GM15510 (cell line): ENCODE data around the gene EGLN1.

Experiments
- POLR2A ChIP-seq: IDR thresholded peaks from 3 replicates; pipeline ENCODE4 v1.6.1; 2011; ENCODE audit warnings: borderline replicate concordance; ENCODE audit not compliant: insufficient read length; ENCODE audit errors: extremely low read depth

The EGLN1 gene

DNA sequence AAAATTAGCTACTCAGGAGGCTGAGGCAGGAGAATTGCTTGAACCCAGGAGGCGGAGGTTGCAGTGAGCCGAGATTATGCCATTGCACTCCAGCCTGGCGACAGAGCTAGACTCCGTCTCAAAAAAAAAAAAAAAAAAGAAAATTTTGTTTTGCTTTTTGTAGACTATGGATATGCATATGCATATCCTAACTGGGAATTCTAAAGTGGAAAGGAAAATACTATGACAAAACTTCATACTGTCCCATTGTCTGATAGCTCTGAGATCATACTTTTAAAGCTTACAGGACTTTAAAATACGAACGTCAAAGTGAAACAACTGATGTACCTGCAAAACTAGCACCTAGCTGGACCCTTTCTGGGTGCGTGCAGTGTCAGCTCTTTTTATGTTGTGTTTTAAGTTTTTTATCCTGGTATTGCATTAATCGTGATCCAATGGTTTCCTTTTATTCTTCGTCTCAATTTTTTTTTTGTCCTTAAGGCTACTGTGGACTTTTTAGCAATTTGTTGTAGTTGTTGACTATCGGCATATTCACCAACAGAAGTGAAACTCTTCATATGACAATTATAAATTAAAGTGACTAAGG lies 64.8 kb downstream of the EGLN1 start:
- no peak for TF ChIP-seq POLR2A

DNA sequence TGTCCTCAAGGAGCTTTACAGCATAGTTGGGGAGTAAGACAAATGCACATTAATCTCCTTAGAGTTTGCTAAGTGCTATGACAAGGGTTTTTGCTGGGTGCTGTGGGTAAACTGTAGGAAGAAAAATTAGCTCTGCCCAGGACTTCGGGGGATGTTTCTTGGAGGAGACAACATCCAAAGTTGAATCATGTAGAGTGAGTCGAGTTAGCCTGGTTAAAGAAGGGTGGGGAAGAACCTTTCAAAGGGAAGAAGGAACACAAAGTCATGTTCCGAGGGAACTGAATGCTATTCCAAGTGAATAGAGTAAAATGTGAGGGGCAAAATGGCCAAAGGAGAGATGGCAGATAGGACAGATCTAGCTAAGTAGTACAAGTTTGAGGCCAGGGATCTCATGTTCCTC lies 66.9 kb downstream of the EGLN1 start:
- no peak for TF ChIP-seq POLR2A

DNA sequence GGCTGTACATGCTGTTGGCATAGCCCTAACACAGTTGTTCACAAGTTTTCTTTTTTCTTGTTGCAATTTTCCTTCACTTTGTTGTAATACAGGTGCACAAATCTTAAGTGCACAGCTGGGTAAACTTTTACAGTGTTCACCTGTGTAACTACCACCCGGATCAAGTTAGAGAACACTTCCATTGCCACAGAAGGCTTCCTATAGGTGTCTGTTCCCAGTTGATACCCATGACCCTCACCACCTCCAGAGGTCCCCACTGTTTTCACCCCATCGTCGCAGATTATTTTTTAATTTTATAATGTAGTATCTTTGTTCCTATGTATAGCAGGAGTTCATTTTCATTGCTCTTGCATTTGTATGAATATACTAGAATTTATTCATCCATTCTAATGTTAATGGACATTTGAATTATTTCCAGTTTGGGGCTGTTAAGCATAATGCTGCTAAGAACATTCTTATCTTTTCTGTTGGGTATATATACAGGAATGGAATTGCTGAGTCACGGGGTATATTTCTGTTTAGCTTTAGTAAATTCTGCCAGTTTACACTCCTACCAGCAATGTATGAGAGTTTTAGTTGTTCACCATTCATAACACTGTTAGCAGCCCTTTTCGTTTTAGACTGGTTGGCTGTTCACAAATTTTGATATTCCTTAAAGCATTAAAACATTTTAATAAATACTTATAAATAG lies 67.6 kb downstream of the EGLN1 start:
- no peak for TF ChIP-seq POLR2A

DNA sequence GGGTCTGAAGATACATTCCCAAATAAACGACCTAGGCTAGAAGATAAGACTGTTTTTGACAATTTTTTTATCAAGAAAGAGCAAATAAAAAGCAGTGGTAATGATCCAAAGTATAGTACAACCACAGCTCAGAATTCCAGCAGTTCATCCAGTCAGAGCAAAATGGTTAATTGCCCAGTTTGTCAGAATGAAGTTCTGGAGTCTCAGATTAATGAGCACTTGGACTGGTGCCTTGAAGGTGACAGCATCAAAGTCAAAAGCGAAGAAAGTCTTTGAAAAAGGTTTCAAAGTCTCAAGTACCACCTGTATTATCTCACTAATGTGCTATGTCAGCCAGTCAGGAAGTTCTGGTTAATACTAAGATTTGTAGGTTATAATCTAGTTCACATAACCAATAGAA lies 69.0 kb downstream of the EGLN1 start:
- no peak for TF ChIP-seq POLR2A

DNA sequence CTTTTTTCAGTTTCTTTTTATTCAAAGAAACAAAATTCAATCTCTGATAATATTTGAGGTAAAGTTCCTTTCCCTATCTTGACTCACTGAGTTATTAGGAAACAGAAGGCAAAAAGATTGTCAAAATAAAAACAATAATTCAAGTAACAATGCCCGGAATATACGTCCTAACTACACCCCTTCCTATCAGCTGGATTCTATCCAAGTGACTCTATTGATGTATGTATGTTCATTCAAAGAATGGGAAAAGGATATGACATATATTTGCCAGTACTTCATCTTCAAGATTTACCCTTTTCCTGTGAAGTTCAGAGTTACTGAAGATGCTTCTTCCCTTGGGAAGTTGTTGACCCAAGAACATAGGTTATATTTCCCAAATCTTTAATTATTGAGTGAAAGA lies 70.3 kb downstream of the EGLN1 start:
- TF ChIP-seq POLR2A: no peak

DNA sequence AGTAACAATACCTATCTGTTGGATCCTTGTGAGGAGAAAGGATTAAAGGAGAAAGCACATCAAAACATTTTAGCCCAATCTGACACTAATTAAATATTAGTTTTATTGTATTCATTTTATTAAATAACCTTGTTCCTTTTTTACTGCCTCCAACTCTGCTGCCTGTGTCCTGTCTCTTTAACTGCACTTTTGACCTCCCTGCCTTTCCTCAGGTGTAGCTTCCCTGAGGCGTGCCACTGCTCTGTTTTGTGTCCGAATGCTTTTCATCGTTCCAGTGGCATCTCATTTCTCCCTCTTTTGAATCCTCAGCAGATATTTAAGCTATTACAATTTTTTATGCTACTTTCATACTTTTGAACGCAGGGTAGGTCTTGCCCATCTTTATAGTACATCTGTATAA lies 73.6 kb downstream of the EGLN1 start:
- no peak for TF ChIP-seq POLR2A

DNA sequence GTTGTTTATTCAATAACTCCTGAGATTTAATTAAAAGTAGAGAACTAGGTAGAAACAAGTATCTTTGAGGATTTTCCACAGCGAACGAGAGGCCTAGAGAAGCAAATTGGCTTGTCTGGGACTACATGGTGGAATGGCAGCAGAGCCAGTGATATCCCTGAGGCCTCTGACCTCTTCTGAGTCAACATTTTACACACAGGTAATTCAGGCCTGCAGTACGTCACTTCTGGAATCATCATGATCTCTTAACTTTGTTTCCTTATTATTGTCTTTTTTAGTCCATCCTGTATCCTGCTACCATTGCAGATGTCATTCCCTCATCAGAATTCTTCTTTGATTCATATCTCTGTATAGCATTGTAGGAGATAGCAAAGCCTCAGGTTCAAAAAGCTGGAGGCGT lies 74.1 kb downstream of the EGLN1 start:
- no peak for TF ChIP-seq POLR2A

DNA sequence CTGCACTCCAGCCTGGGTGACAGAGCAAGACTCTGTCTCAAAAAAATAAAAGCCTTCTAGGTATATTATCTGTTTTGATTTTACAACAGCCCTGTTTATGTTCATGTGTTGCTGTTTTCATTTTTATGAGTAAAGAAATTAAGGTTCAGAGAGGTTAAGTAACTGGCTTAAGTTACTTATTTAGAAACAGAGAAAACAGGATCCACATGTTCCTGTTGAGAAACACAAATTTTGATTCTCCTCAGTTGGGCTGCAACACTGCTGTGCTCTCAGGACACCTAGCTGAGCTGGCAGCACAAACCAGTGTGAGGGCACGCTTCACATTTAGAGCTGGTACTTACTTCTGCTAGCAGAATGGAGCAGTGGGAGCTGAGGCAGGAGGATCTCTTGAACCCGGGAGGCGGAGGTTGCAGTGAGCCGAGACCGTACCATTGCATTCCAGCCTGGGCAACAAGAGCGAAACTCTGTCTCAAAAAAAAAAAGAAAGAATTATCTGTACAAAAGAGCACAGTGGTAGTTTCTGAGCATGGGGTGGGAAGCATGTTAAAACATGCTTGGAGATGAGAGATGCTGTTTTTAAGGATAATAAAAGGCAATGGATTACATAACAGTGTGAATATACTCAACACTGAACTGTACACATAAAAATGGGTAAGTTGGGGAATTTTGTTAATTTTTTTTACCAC lies 81.6 kb downstream of the EGLN1 start:
- no peak for TF ChIP-seq POLR2A

DNA sequence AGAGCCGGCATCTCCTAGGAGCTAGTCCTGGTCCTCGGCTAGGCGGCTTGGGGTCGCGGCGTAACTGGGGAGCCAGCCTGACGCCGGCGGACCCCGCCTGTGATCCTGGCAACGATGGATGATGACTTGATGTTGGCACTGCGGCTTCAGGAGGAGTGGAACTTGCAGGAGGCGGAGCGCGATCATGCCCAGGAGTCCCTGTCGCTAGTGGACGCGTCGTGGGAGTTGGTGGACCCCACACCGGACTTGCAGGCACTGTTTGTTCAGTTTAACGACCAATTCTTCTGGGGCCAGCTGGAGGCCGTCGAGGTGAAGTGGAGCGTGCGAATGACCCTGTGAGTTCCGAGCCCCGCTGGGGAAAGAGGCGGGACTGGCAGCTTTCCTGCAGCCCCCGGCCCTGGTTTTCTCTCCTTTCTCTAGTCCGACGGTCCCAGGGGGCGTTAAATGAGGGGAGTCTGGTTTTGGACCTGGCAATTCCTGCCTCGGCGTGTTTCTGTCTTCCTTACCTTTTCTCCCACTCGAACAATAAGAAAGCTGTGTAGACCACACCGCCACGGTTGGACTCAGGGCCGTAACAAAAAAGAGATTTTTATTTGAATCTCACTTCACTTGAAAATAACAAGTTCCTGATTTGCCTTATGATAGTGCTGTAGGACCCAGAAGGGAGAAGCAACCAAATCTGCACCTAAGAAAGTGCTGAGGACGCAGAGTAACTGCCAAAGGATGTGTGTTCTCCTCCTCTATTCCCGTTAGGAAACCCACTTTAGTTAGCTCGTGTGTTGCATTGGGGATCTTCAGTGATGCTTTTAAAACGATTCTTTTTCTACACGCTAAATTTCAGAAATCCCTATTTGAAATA lies 83.6 kb downstream of the EGLN1 start, which contains the start of gene SPRTN:
SPRTN (plus strand) TSS at position 24 of the 859 bp plus-strand sequence; CDS start at position 115, 91 bp downstream.
- TF ChIP-seq POLR2A: peak; percentile 56

DNA sequence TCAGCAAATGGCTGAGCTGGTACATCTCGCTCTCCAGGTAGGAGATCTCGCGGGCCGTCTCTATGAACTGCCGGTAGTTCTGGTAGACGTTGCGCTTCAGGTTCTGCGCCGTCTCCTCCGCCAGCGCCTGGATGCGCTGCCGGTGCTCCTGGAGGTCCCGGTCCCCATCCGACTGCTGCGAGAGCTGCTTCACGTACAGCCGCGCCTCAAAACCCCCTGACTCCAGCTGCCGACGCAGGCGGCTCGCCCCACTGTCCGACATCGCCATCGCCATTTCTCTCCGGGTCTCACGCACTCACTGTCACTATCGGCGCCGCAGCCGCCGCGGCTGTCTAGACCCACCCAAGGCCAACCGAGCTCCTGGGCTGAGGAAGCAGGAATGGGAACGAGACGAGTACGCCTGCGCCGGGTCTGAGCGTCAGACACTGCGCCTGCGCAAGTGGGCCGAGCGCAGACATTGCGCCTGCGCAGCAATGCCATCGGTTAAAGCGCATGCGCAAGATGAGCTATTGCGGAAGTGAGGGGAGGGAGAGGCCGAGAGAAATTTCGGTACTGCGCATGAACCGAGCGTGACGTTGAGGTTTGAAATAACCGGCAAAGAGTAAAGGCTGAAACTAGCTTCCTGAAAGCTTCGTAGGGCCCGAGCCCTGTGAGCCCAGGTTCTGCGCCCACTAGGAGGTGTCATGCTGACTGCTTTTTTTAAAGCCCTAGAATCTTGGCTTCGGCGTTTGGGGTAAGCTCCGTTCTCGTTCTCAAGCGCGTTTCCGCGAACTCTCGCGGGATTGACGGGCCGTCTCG lies 84.4 kb downstream of the EGLN1 start, which contains the start of gene EXOC8:
EXOC8 (minus strand) TSS at position 381 of the 798 bp plus-strand sequence; CDS start at position 274, 107 bp downstream.
- peak; percentile 86 for TF ChIP-seq POLR2A

DNA sequence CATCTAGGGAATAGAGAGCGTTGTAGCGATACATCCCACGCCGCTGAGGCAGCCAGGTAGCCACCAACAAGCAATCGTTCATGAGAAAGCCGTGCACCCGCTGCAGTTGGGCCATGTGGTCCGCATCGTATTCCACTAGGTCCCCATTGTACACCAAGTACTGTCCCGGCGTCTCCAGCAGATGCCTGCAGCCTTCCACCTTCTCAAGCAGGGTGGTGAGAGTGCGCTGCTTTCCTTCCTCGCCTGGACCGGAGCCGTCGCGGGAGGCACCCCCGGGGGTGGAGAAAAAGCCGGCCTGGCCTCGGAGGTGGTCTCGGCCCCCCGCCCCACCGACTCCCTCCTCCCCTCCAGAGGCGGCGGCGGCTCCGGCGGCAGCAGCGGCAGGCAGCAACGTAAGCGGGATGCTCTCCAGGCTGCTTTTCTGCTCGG lies 85.0 kb downstream of the EGLN1 start:
- no peak for TF ChIP-seq POLR2A

DNA sequence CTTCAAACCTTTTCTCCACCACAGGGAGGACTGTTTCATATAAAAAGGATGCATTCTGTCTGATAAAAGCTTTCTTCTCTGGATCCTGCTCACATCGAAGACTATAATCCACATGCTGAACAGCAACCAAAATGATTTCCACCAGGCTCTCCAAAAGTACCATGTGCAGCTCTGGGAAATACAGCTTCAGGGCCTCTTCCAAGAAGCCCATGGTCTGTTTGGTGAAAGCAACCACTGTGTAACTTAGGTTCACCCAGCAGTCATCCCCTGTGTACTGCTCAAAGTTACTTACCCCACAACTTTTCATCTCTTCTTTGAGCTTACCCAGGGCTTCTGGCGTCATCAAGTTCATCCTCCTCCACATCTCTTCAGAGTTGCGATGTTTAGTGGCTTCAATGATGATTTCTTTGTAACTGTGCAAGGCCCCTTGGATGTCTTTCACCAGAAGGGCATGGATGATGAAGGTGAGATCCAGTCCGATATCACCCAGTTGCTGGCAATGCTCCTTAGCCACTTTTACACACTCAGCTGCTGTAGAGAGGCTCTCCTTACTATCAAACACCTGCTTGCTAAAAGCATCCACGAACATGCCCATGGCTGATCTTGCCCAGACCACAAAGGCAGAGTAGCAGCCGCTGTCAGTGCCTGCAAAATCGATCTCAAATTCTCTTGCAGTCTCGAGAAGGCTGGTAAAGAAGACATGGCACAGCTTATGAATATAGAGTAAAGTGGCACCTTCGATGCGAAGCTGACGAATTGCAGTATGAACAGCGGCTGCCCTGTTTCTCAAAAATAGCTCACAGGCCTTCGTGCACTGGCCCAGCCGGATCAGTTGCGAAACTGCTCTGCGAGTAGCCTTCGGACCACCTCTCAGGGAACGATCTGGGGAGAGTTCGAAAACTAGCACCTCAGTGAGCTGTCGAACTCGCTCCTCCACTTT lies 86.2 kb downstream of the EGLN1 start:
- TF ChIP-seq POLR2A: no peak

DNA sequence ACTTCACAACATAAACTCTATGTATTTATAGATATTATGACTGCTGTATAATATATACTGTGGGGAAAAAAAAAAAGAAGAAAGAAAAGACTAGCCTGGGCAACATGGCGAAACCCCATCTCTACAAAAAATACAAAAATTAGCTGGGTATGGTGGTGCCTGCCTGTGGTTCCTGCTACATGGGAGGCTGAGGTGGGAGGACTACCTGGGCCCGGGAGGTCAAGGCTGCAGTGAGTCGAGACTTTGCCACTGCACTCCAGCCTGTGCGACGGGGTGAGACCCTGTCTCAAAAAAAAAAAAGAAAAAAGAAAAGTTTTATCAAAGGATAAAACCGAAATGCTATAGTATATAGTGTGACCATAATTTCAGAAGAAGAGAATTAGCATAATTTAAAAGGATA lies 87.1 kb downstream of the EGLN1 start:
- no peak for TF ChIP-seq POLR2A

DNA sequence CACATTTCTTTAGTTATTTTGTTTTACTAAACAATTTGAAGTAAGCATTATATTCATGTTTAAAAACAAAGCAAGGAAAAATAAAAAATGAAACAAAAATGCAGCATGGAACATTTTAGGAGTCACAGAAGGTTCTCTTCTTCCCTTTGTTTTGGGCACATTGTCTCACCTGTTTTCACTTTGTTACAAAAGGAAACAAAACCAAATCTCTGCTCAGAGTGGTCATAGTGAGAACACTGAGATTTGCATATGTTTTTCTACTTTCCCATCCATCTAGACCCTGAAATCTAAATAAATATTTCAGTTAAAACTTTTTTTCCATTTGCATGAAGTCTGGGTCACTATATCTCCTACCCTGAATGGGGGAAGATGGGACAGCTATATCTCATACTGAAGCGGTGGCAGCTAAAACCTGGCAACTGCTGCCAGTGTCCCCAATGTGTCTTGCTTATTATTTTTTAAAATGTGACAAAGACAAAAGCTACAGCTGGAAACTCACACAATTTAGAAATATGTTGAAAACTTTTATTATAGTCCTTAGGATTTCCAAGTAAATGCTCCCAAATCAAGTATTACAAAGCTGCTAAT lies 87.9 kb downstream of the EGLN1 start:
- no peak for TF ChIP-seq POLR2A
